GM19468 (cell line): ENCODE measurements around the gene BTAF1.
A peak's percentile ranks its signal among the peaks of the same experiment; 100 is the strongest.

Source experiments
- ATAC-seq: cut with Tn5 transposase; IDR thresholded peaks from one replicate; pipeline ENCODE4 v1.9.1; 2021; ENCODE audit warnings: mild to moderate bottlenecking, moderate library complexity, moderate number of reproducible peaks; ENCODE audit not compliant: unreplicated experiment; ENCODE audit errors: extremely low read depth

Gene BTAF1

GRCh38 chr10:91907914-91908336 lies 15.6 kb upstream of the BTAF1 start:
- no peak for ATAC-seq

DNA sequence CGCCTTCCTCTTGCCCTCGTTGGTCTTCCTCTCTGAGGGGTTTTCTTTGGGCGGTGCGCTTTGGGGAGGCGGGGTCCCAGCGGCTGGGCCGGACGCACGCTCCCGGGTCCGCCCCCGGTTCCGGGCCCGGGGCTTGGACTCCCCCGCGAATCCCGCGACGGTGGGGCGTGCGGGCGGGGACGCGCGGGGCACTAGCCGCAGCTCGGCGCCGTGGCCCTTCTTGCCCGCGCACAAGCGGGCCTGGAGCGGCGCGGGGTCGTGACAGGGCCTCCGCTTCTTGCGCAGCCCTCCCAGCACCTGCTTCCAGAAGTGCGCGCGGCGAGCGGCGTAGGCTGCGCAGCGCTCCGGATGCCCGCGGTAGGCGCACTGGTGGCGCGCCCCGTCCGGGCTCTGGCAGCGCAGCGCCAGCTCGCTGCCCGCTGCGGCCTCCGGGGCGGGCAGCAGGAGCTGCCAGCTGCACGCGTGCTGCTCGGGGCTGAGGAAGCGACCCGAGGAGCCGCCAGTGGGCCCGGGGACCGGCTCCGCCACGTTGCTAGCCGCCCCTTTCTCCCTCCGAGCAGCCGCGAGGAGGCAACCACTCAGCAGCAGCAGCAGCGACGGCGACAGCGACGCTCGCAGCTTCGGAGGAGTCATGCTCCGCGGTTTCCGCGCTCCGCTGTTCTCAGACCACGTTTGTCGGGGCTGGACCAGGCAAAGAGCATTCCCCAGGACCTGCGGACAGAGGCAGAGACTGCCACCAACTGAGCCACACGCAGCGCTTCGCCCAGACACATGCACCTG lies 15.0 kb upstream of the BTAF1 start:
- peak; percentile 84 for ATAC-seq

- no peak for ATAC-seq
Observed at GRCh38 chr10:91909117-91909677, 14.4 kb upstream of the BTAF1 start, which contains the start of gene FGFBP3. FGFBP3 (minus strand) TSS chr10:91909486; CDS start chr10:91908969, 517 bp downstream.

DNA sequence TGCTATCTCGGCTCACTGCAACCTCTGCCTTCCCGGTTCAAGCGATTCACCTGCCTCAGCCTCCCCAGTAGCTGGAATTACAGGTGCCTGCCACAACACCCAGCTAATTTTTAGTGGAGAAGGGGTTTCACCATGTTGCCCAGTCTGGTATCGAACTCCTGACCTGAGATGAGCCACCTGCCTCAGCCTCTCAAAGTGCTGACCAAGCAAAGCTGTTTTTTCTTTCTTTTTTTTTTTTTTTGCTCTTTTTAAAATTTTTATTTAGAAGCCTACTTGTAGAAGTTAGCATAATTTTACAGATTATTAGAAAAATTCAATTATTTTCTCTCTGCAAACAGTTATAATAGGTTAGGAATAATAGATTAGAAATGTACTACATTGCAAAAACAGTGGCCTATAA lies 13.1 kb upstream of the BTAF1 start:
- ATAC-seq: no peak

GRCh38 chr10:91919651-91920050 lies 3.9 kb upstream of the BTAF1 start:
- ATAC-seq: no peak

DNA sequence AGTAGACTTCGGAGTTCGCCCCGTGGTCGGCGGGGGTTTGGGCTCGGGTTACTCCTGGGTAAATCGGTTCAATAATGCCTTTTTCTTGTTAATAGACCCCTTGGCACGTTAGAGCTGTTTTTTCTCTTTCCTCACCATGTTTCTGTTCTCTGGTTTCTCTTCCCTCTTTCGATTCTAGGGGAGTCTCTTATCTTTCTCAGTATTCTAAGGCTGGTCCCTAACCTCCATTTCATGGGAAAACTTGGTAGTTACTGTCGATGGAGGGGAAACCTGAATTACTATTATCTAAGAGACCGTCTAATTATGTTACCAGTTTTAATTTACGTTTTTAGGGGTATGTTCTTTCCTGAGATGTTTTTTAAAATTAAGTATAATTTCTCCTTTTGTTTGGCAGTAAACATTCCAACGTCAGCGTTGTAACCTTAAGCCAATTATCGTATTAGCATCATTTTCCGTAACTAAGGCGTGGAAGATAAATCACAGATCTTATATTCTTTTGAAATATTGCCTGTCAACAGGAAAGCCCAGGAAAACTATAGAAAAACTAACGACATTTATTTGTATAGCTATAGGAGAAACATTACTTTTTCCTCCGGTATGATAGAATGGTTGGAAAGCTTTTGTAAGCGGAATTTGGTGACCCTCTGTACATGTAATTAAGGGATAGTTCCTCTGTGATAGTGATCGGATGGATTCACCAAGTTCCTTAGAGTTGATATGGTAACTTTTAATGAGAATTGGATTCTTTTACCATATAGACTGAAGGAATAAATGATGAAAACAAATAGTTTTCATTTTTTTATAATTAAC lies 847 bp downstream of the BTAF1 start:
- ATAC-seq: no peak

- no peak for ATAC-seq
Observed at GRCh38 chr10:91925022-91925320, 1.4 kb downstream of the BTAF1 start.

DNA sequence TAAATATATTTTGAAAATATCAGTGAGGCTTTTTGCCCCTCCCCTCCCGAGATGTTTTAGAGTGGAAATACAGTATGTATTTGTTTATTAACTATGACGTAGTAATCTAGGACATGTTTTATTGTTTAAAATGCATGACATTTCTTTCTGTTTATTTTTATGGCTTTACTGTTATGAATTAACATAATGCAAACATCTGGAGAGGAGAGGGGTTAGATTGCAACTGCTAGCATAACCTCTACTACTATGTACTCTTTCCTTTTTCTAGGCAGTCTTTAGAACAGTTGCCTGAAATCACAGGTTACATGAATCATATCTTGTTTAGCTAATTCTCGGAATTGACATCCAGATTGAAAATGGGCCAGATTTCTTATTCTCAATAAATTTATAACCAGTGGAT lies 7.4 kb downstream of the BTAF1 start:
- ATAC-seq: no peak

DNA sequence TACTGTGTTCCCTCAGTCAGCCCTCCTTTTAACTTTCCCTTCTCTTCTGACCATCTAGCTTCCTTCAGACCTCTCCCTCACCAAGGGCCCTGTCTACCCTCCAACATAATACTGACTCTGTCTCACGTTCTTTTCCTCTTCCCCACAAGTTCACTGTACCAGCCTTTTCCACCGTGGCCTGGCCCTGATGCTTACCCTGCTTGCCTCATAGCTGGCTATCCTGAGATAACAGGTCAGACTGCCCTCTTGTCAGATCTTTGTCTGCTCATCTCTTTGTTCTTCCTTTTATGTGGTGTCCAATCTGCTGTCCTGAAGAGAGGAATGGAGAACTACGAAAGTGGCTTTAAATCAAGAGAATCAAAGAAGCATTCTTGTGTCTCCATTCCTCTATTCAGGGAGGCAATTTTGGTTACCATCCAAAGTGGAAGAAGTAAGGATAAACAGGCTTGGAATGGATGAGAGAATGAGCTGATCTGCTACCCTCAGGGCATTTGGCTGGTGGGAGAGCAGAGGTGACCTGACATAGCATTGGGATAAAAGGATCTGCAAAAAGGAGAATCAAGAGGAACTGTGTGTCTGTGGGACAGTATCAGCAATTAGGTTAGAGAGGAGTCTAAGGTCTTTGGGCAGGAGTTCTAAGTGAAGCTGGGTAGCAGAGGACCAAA lies 8.1 kb downstream of the BTAF1 start:
- ATAC-seq: no peak

DNA sequence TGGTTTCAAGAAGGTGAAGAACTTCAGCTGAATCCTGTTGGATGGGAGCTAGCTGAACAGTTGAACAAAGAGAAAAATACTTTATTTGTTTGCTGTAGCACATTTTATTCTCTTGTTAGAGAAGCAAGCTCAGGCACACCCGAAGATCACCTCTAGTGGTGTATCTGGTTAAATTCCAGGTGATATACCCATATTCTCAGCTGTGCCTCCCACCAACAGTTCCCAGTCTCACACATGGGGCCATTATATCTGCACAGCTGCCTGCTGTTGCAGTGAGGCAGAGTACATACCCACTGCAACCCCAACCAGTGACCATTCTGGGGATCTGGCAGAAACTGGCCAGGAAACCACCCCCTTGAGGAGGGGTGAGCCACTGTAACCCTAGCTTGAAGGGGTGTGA lies 9.2 kb downstream of the BTAF1 start:
- ATAC-seq: no peak

DNA sequence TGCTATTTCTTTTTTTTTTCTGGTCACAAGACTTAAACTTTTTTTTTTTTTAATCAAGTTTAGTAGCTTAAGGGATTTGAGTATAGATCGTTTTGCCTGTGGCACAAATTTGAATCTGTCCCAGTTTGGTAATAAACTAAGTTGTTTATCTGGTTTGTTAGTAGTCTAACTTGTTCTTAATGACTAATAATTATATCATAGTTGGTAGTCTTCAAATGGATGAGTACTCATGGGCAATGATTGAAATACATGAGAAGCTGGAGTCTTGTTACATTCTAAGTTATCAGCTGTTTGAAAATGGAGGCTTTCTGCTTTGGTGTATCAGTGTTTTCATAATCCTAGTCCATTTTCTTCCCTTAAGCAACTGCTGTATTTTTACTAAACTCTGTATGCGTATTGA lies 12.3 kb downstream of the BTAF1 start:
- ATAC-seq: no peak

- ATAC-seq: no peak
Observed at GRCh38 chr10:91939653-91940052, 16.1 kb downstream of the BTAF1 start.

GRCh38 chr10:91941426-91941825 lies 17.9 kb downstream of the BTAF1 start:
- ATAC-seq: no peak

- no peak for ATAC-seq
Observed at GRCh38 chr10:91944880-91945630, 21.5 kb downstream of the BTAF1 start.

- no peak for ATAC-seq
Observed at GRCh38 chr10:91953600-91954160, 30.1 kb downstream of the BTAF1 start.

GRCh38 chr10:91955114-91955513 lies 31.5 kb downstream of the BTAF1 start:
- no peak for ATAC-seq

- no peak for ATAC-seq
Observed at GRCh38 chr10:91957091-91957490, 33.5 kb downstream of the BTAF1 start.

DNA sequence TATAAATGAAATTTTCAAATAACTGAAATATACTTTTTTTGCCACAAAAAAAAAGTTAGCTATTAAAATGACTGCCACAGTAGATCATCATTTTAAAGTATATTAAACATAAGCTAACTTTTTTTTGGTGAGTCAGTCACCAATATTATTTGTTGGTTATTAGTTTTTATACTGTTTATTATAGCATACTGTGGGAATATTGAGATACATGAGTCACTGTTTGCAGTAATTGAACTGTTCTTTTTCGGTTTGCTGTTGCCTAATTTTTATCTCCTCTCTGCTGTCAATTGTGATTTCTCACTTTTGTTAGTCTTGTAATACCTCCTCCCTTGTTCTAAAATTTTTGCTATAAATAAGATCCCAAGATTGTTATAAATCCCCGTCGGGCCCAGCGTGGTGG lies 45.7 kb downstream of the BTAF1 start:
- ATAC-seq: no peak

- no peak for ATAC-seq
Observed at GRCh38 chr10:91974960-91975359, 51.4 kb downstream of the BTAF1 start.

DNA sequence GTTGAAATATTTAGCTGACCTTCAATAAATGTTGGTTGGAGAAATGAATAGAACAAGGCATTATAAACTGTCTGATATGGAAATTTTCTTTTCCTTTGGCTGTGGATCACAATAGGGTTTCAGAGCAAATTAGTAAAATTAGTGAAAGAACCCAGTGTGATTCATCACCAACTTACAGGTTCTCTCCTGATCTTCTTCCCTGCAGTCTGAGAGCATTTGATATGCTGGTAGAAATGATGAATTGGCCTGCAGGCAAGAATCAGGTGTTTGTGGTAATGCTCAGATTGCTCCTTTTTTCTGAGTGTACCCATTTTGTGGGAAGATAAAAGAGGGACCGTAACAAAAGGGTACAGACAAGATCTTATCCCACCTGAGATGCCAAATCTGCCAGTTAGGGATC lies 51.9 kb downstream of the BTAF1 start:
- no peak for ATAC-seq
